GM12865 (cell line): ENCODE data around the gene PGBD5.

Source experiments
- DNase-seq: peaks from one replicate; pipeline ENCODE4 v3.0.0; 2010; ENCODE audit warnings: low read depth
- H3K4me3 ChIP-seq: 2 replicates; pipeline ENCODE4 v1.5.1; 2011; ENCODE audit warnings: mild to moderate bottlenecking, low read depth, low read length, control low read depth
- CTCF ChIP-seq: IDR thresholded peaks from 2 replicates; pipeline ENCODE4 v1.5.1; 2011; ENCODE audit warnings: low read length, control low read depth, low read depth, inconsistent platforms; ENCODE audit not compliant: insufficient read depth; ENCODE audit errors: missing control alignments

Gene PGBD5

GRCh38 chr1:230395932-230396331 is 30.2 kb downstream of the PGBD5 start:
- TF ChIP-seq CTCF, result no peak
- DNase-seq, result no peak
- no peak overlapping the region for H3K4me3 ChIP-seq

GRCh38 chr1:230394741-230395140 is 31.4 kb downstream of the PGBD5 start:
- no peak for DNase-seq
- H3K4me3 ChIP-seq, result no peak overlapping the region
- no peak for TF ChIP-seq CTCF

- H3K4me3 ChIP-seq, result no peak overlapping the region
- no peak for TF ChIP-seq CTCF
- DNase-seq, result no peak
These were observed 32.0 kb downstream of the PGBD5 start for GRCh38 chr1:230394134-230394533.

- H3K4me3 ChIP-seq, result no peak overlapping the region
- no peak for DNase-seq
- no peak for TF ChIP-seq CTCF
These were observed 32.4 kb downstream of the PGBD5 start for GRCh38 chr1:230393722-230394121.

- no peak for TF ChIP-seq CTCF
- H3K4me3 ChIP-seq, result no peak overlapping the region
- no peak for DNase-seq
These were observed 33.1 kb downstream of the PGBD5 start for GRCh38 chr1:230392920-230393521.

- no peak overlapping the region for H3K4me3 ChIP-seq
- no peak for TF ChIP-seq CTCF
- no peak for DNase-seq
These were observed 33.6 kb downstream of the PGBD5 start for GRCh38 chr1:230392536-230392909.

- DNase-seq, result no peak
- no peak for TF ChIP-seq CTCF
- H3K4me3 ChIP-seq, result no peak overlapping the region
These were observed 34.2 kb downstream of the PGBD5 start for GRCh38 chr1:230391776-230392535.
